ENCODE measurements around the gene CAPZA1. TPM values are rescaled to one million over a fixed set of nuclear protein-coding genes. Genes with fewer than 3 reads are reported as not detected.

The CAPZA1 gene
- total and polyA plus RNA-seq, 2 donors (not counting 3 experiments of a cell fraction or from before 2014, with no cell fraction given), result 77.1 to 183 TPM

DNA sequence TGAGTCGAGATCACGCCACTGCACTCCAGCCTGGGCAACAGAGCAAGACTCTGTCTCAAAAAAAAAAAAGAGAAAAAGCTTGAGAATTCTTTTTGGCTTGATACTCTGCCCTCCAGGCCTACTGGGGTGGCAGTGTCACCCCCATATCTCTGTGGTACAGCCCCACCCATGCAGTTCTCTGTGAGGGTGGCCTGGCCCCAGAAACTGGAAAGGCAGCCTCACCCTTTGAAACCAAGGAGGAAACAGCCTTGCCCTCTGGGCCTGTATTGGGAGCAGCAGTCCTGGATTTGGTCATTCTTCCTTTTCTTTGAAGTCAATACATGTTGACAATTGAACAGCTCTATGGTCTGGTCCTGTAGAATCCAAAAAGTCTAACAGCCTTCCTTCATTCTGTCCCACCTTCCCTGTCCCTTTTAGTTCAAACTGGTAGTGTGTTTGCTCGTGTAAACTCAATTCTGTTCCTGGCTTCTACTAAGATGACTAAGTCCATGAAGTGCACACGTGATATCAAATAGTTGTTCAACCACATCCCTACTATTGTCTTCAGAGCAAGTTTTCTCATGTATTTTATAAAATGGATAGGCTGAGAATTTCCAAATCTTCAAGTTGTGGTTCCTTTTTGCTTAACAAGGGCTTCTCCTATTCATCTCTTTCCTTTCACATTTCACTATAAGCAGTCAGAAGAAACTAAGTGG is 13.9 kb upstream of the CAPZA1 start:
- no peak overlapping the region for H3K4me2 ChIP-seq (ENCODE audit: insufficient read depth, low read length)
- no peaks in the 10 kb centered on the region for H3K9me3 ChIP-seq (replicated peaks; ENCODE audit: control insufficient read depth, insufficient read depth, low read length)
- ChIA-PET CTCF (interaction anchor here (0.9 to 1.0 kb wide), 2 partner anchors 104 kb away, joined by 3 to 4 read pairs; no protein-coding TSS in a partner anchor), POLR2A (no interaction called here)
- H3K36me3 ChIP-seq (ENCODE audit: control insufficient read depth in 2 of 2, extremely low read depth in 1 of 2, insufficient read depth in 2 of 2, low read length in 2 of 2), result peaks cover 9 to 19% of the 10 kb centered on the region in 2 experiments
- no peaks in the 10 kb centered on the region for H3K9me1 ChIP-seq (replicated peaks; ENCODE audit: control insufficient read depth, extremely low read depth, insufficient read depth, low read length)
- peaks cover 2% of the 10 kb centered on the region for H3K4me1 ChIP-seq (ENCODE audit: control insufficient read depth, extremely low read depth, insufficient read depth, low read length)
- intact Hi-C loops (cut with micrococcal nuclease) (no loop called here), dilution Hi-C loops (cut with MboI; ENCODE audit: extremely low pct_ligation_motif_present, low sequenced_read_pairs) (no loop called here)
- H3K27me3 ChIP-seq (ENCODE audit: control insufficient read depth in 2 of 2, insufficient read depth in 2 of 2, low read length in 2 of 2), result no peaks in the 10 kb centered on the region
- H3K27ac ChIP-seq (ENCODE audit: insufficient read depth, low read depth, low read length), result no peak overlapping the region
- no TSS peak for BruUV-seq (replicated peaks)
- no peak overlapping the region for H3K4me3 ChIP-seq (replicated peaks in 1 of 3; ENCODE audit: insufficient read depth in 1 of 3, low read depth in 1 of 3, low read length in 3 of 3)
- no peak overlapping the region for H3K9ac ChIP-seq (replicated peaks; ENCODE audit: extremely low read depth, insufficient read depth, low read length)
- DNase-seq (ENCODE audit: low read depth, low spot score) (no peak), FAIRE-seq (no peak)
- no peaks in the 10 kb centered on the region for H4K20me1 ChIP-seq (replicated peaks; ENCODE audit: control insufficient read depth, extremely low read depth, insufficient read depth, low read length)
- no peak overlapping the region for H2AFZ ChIP-seq (ENCODE audit: low read depth, low read length)
- peaks cover 5% of the 10 kb centered on the region for H3K79me2 ChIP-seq (ENCODE audit: control insufficient read depth, insufficient read depth, low read length)
- TF ChIP-seq JUN (IDR thresholded peaks at IDR 0.05; ENCODE audit: borderline replicate concordance, insufficient read depth, insufficient read length, low read depth) (no peak), GATA2 (IDR thresholded peaks at IDR 0.05; ENCODE audit: insufficient read depth, insufficient read length, low read depth, low read length) (no peak), POLR2AphosphoS5 (IDR thresholded peaks at IDR 0.05; ENCODE audit: insufficient read depth, low read depth, low read length) (no peak), POLR2A (IDR thresholded peaks at IDR 0.05; ENCODE audit: low read depth, low read length) (no peak), EZH2 (IDR thresholded peaks at IDR 0.05; ENCODE audit: borderline replicate concordance, low read depth, low read length, severe bottlenecking) (no peak), MYC (IDR thresholded peaks at IDR 0.05; ENCODE audit: low read depth, low read length) (no peak), FOS (IDR thresholded peaks at IDR 0.05; ENCODE audit: borderline replicate concordance, insufficient read depth, low read length) (no peak)
- TF ChIP-seq, protein P1, sequence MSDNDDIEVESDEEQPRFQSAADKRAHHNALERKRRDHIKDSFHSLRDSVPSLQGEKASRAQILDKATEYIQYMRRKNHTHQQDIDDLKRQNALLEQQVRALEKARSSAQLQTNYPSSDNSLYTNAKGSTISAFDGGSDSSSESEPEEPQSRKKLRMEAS (IDR thresholded peaks at IDR 0.05; ENCODE audit: insufficient read depth, insufficient read length), result no peak
- TF ChIP-seq, protein P2, sequence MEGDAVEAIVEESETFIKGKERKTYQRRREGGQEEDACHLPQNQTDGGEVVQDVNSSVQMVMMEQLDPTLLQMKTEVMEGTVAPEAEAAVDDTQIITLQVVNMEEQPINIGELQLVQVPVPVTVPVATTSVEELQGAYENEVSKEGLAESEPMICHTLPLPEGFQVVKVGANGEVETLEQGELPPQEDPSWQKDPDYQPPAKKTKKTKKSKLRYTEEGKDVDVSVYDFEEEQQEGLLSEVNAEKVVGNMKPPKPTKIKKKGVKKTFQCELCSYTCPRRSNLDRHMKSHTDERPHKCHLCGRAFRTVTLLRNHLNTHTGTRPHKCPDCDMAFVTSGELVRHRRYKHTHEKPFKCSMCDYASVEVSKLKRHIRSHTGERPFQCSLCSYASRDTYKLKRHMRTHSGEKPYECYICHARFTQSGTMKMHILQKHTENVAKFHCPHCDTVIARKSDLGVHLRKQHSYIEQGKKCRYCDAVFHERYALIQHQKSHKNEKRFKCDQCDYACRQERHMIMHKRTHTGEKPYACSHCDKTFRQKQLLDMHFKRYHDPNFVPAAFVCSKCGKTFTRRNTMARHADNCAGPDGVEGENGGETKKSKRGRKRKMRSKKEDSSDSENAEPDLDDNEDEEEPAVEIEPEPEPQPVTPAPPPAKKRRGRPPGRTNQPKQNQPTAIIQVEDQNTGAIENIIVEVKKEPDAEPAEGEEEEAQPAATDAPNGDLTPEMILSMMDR (IDR thresholded peaks at IDR 0.05; ENCODE audit: extremely low read depth in 1 of 2, insufficient read depth in 1 of 2, low read depth in 1 of 2, low read length in 2 of 2), result no peak

Measured in endothelial cell of umbilical vein (primary cell).